Endodermal cell (in vitro differentiated cells): ENCODE data around the gene ITPRID2. TPM values are rescaled to one million over a fixed set of nuclear protein-coding genes. Genes with fewer than 3 reads are reported as not detected.

Experiments
- DNase-seq: peaks from one replicate; pipeline ENCODE4 v3.0.0-alpha.2; 2017
- H3K27ac ChIP-seq: 2 replicates; pipeline ENCODE4 v1.5.1; 2013; ENCODE audit warnings: mild to moderate bottlenecking, low read depth, low read length, moderate library complexity
- H3K27me3 ChIP-seq: 2 replicates; pipeline ENCODE4 v1.6.1; 2013; ENCODE audit warnings: mild to moderate bottlenecking, low read length, moderate library complexity; ENCODE audit not compliant: insufficient read depth, control insufficient read depth, poor library complexity, severe bottlenecking
- H3K36me3 ChIP-seq: 2 replicates; pipeline ENCODE4 v1.7.0; 2013; ENCODE audit warnings: mild to moderate bottlenecking, low read length, moderate library complexity; ENCODE audit not compliant: control insufficient read depth, insufficient read depth
- H3K4me1 ChIP-seq: one replicate; pipeline ENCODE4 v1.7.0; 2013; ENCODE audit warnings: low read length; ENCODE audit not compliant: control insufficient read depth, insufficient read depth
- H3K4me3 ChIP-seq: 2 replicates; pipeline ENCODE4 v1.5.1; 2013; ENCODE audit warnings: mild to moderate bottlenecking, low read length, moderate library complexity
- H3K9ac ChIP-seq: 2 replicates; pipeline ENCODE4 v1.6.1; 2013; ENCODE audit warnings: mild to moderate bottlenecking, low read length, moderate library complexity; ENCODE audit not compliant: poor library complexity, severe bottlenecking; ENCODE audit errors: extremely low read depth
- H3K9me3 ChIP-seq: 2 replicates; pipeline ENCODE4 v1.6.1; 2013; ENCODE audit warnings: mild to moderate bottlenecking, low read length, moderate library complexity; ENCODE audit not compliant: control insufficient read depth
- H3K27ac Mint-ChIP-seq: 2 replicates; pipeline ENCODE4 v1.8.0; 2020; ENCODE audit warnings: mixed read lengths
- H3K27me3 Mint-ChIP-seq: 2 replicates; pipeline ENCODE4 v1.8.0; 2021; ENCODE audit warnings: mild to moderate bottlenecking, mixed read lengths; ENCODE audit not compliant: insufficient read depth
- H3K36me3 Mint-ChIP-seq: 2 replicates; pipeline ENCODE4 v1.8.0; 2020; ENCODE audit warnings: low read depth, mixed read lengths
- H3K4me1 Mint-ChIP-seq: 2 replicates; pipeline ENCODE4 v1.8.0; 2020; ENCODE audit warnings: mixed read lengths
- H3K4me3 Mint-ChIP-seq: 2 replicates; pipeline ENCODE4 v1.8.0; 2020; ENCODE audit warnings: mild to moderate bottlenecking, moderate library complexity, mixed read lengths
- H3K9me3 Mint-ChIP-seq: 2 replicates; pipeline ENCODE4 v1.8.0; 2020; ENCODE audit warnings: mild to moderate bottlenecking, mixed read lengths
- WGBS, 2 experiments: methylation state at CpG; one replicate each; pipeline versions ENCODE4 v1.1.5 to v1.1.7; 2013; ENCODE audit warnings: missing lambda C conversion rate in 2 of 2, mixed read lengths in 1 of 2; ENCODE audit not compliant: insufficient coverage in 1 of 2, insufficient read length in 1 of 2; 5-methylcytosine and 5-hydroxymethylcytosine counted together
- total RNA-seq, 2 donors: library from RNA; stranded (reverse); fragmentation: NEBNext Ultra II Directional in 1 of 2; extraction: Animal tissue kit (Norgen Biotek cat#: 25700) in 1 of 2; gene quantifications; 2 replicates in 1 of 2; 3 replicates in 1 of 2; pipeline ENCODE4 v1.2.1, GENCODE V29; 2021
- TF ChIP-seq, protein P1 (sequence below): fragments of 200-600 bp; sonication (generic); conservative IDR thresholded peaks from 2 replicates; pipeline ENCODE4 v1.5.0; 2021; ENCODE audit warnings: antibody characterized with exemption, mild to moderate bottlenecking

ITPRID2 gene
- total RNA-seq, 2 donors from 2014 or later: 28.9 to 30.4 TPM

DNA sequence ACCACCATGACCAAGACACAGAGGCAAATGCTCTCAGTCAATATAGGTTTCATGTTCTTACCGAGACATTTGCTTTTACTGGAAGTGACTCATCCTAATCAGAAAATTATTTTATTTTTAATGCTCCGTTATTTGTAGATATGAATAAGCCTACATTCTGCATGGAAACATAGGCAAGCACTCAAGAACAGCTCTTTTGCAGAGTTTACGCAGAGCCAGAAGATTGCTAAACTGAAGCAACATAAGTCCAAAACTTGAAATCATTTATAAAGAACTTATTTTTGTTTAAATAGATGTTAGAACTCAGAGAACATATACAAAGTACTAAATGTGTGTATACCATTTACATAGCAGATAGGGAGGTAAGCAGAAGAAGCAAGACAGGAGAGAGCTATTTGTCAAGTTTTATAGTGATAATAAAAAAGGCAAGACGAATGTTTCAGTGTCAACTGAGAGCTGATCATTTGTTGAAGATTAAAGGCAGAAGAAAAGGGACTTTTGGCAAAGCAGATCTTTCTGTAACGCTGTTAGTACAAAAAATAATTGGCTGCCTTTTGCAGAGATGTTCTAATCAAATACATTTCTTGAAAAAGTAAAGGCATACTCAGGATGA is 81.7 kb downstream of the ITPRID2 start:
- TF ChIP-seq, protein P1, sequence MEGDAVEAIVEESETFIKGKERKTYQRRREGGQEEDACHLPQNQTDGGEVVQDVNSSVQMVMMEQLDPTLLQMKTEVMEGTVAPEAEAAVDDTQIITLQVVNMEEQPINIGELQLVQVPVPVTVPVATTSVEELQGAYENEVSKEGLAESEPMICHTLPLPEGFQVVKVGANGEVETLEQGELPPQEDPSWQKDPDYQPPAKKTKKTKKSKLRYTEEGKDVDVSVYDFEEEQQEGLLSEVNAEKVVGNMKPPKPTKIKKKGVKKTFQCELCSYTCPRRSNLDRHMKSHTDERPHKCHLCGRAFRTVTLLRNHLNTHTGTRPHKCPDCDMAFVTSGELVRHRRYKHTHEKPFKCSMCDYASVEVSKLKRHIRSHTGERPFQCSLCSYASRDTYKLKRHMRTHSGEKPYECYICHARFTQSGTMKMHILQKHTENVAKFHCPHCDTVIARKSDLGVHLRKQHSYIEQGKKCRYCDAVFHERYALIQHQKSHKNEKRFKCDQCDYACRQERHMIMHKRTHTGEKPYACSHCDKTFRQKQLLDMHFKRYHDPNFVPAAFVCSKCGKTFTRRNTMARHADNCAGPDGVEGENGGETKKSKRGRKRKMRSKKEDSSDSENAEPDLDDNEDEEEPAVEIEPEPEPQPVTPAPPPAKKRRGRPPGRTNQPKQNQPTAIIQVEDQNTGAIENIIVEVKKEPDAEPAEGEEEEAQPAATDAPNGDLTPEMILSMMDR: no peak
- Histone ChIP-seq H3K9ac (no peak overlapping the region), H3K4me1 (no peaks in the 10 kb centered on the region), H3K9me3 (no peaks in the 10 kb centered on the region), H3K27me3 (no peaks in the 10 kb centered on the region), H3K36me3 (no peaks in the 10 kb centered on the region), H3K27ac (no peak overlapping the region), H3K4me3 (no peak overlapping the region)
- Mint-ChIP-seq H3K36me3 (no peaks in the 10 kb centered on the region), H3K27me3 (no peaks in the 10 kb centered on the region), H3K4me1 (peaks cover 14% of the 10 kb centered on the region), H3K27ac (no peak overlapping the region), H3K9me3 (no peaks in the 10 kb centered on the region), H3K4me3 (no peak overlapping the region)
- DNase-seq: no peak
- 91 to 92% methylated on average over 2 to 5 of the region's 5 CpGs for WGBS, 2 experiments

DNA sequence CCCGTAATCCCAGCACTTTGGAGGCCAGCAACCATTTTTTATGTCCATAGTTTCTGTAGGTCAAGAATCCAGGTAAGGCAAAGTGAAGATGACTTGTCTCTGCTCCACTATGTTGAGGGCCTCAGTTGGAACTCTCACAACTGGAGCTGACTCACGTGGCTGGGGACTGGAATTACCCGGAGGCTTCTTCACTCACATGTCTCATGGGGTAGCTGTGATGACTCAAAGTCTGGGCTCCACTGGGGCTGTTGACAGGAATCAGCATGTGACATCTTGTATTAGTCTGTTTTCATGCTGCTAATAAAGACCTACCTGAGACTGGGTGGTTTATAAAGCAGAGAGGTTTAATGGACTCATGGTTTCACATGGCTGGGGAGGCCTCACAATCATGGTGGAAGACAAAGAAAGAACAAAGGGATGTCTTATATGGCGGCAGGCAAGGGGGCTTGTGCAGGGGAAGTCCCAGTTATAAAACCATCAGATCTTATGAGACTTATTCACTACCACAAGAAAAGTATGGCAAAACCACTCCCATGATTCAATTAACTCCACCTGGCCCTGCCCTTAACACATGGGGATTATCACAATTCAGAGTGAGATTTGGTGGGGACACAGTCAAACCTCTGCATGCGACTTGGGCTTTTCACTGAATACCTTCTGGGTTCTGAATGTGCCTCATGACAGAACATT is 86.3 kb downstream of the ITPRID2 start:
- peaks cover 1% of the 10 kb centered on the region for H3K4me1 Mint-ChIP-seq
- DNase-seq: no peak

DNA sequence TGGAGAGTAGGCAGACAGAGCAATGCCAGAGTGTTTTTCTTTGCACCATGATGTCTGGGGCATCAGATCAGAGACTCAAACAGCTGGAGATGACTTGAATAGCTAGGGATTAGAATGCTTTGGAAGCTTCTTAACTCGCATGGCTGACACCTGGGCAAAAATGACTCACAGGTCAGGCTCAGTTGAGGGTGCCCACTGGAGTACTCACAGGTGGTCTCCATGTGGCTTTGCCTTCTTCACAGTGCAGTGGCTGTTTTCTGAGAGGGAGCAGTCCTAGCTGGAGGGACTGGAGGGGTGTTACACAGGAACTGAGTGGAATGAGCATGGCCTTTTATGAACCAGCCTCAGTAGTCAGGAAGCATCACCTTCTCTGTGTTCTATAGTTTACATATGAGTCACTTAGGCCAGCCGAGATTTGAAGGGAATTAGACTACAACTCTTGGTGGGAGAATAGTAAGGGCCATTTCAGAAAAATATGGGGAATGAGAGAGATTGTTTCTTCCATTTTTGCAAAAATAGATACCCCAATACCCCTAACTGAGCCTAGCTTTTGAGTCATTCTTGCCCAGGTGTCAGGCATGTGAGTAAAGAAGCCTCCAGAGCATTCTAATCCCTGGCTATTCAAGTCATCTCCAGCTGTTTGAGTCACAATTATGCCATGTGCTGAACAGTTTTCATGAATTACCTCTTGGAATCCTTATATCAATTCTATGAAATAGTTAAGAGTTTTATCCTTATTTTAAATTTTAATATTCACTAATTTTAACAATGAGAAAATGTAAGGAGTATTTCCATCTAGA is 87.0 kb downstream of the ITPRID2 start:
- 90 to 100% methylated on average over 1 to 2 of the region's 2 CpGs for WGBS, 2 experiments
- TF ChIP-seq, protein P1: no peak
- H3K27me3 Mint-ChIP-seq: no peaks in the 10 kb centered on the region
- no peak for DNase-seq
- no peak overlapping the region for H3K4me3 ChIP-seq
- H3K36me3 ChIP-seq: no peaks in the 10 kb centered on the region
- no peaks in the 10 kb centered on the region for H3K27me3 ChIP-seq
- H3K27ac ChIP-seq: no peak overlapping the region
- no peak overlapping the region for H3K27ac Mint-ChIP-seq
- H3K36me3 Mint-ChIP-seq: no peaks in the 10 kb centered on the region
- peaks cover 1% of the 10 kb centered on the region for H3K4me1 Mint-ChIP-seq
- H3K9ac ChIP-seq: no peak overlapping the region
- no peak overlapping the region for H3K4me3 Mint-ChIP-seq
- no peaks in the 10 kb centered on the region for H3K9me3 ChIP-seq
- no peaks in the 10 kb centered on the region for H3K4me1 ChIP-seq
- no peaks in the 10 kb centered on the region for H3K9me3 Mint-ChIP-seq

More for the DNA sequence above, 86.3 kb downstream of the ITPRID2 start:
- Histone ChIP-seq H3K9me3 (no peaks in the 10 kb centered on the region), H3K36me3 (no peaks in the 10 kb centered on the region), H3K4me1 (no peaks in the 10 kb centered on the region), H3K27me3 (no peaks in the 10 kb centered on the region), H3K4me3 (no peak overlapping the region), H3K9ac (no peak overlapping the region), H3K27ac (no peak overlapping the region)
- Mint-ChIP-seq H3K36me3 (no peaks in the 10 kb centered on the region), H3K4me3 (no peak overlapping the region), H3K27ac (no peak overlapping the region), H3K9me3 (no peaks in the 10 kb centered on the region), H3K27me3 (no peaks in the 10 kb centered on the region)
- 92 to 93% methylated on average over 5 of the region's 5 CpGs for WGBS, 2 experiments
- TF ChIP-seq, protein P1: no peak

Other genes with a start within 250 kb of the ITPRID2 start
- under 1 TPM; 0.20 to 0.31 TPM for gene CERKL, start 234.6 kb upstream of the ITPRID2 start, total RNA-seq
- not detected for gene NEUROD1, start 211.2 kb upstream of the ITPRID2 start, total RNA-seq
- 1 to 10 TPM; 2.8 to 6.1 TPM for gene PPP1R1C, start 94.1 kb downstream of the ITPRID2 start, total RNA-seq